Breast epithelium (tissue), 3 donors: ENCODE results near the gene CTTNBP2NL.

Experiments used
- POLR2A ChIP-seq: fragments of 450-650 bp; IDR thresholded peaks from one replicate; pipeline ENCODE4 v1.6.1; 2016; ENCODE audit warnings: antibody characterized with exemption, mild to moderate bottlenecking, moderate library complexity
- POLR2AphosphoS5 ChIP-seq, 3 donors: sonication (generic); formaldehyde crosslinking; IDR thresholded peaks; one replicate each; pipeline ENCODE4 v1.6.1; 2017; ENCODE audit warnings: antibody characterized with exemption in 3 of 3
- TF ChIP-seq, protein P1 (sequence below), 3 donors: fragments of 450-650 bp; IDR thresholded peaks; one replicate each; pipeline ENCODE4 v1.5.1; 2016 to 2017; ENCODE audit warnings: antibody characterized with exemption in 3 of 3, mild to moderate bottlenecking in 3 of 3, moderate library complexity in 3 of 3

DNA sequence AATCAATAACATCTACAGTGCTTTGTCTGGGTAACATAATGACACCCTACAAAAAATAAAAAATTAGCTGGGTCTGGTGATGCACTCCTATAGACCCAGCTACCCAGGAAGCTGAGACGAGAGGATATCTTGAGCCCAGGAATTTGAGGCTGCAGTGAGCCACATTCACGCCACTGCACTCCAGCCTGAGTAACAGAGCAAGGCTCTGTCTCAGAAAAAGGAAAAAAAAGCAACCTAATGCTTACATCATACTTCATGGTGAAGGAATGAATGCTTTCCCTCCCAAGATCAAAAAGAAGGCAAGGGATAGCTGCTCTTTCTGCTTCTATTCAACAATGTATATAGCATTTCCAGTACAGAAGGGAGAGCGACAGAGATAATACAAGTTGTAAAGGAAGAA, 24.2 kb upstream of the CTTNBP2NL start:
- TF ChIP-seq POLR2A (no peak), POLR2AphosphoS5 (IDR thresholded peaks at IDR 0.05) (no peak)
- TF ChIP-seq, protein P1, sequence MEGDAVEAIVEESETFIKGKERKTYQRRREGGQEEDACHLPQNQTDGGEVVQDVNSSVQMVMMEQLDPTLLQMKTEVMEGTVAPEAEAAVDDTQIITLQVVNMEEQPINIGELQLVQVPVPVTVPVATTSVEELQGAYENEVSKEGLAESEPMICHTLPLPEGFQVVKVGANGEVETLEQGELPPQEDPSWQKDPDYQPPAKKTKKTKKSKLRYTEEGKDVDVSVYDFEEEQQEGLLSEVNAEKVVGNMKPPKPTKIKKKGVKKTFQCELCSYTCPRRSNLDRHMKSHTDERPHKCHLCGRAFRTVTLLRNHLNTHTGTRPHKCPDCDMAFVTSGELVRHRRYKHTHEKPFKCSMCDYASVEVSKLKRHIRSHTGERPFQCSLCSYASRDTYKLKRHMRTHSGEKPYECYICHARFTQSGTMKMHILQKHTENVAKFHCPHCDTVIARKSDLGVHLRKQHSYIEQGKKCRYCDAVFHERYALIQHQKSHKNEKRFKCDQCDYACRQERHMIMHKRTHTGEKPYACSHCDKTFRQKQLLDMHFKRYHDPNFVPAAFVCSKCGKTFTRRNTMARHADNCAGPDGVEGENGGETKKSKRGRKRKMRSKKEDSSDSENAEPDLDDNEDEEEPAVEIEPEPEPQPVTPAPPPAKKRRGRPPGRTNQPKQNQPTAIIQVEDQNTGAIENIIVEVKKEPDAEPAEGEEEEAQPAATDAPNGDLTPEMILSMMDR (IDR thresholded peaks at IDR 0.05) = no peak
